HL-60 (cell line): ENCODE results near the gene PTMA.

Experiments
- DNase-seq, 2 experiments: peaks; one replicate each; pipeline ENCODE4 v3.0.0-alpha.2; 2010 to 2020; ENCODE audit warnings: low read depth in 1 of 2, low spot score in 1 of 2
- H3K27ac ChIP-seq: fragments of 250-450 bp; sonication (Bioruptor Pico); replicated peaks from 2 replicates; pipeline ENCODE4 v1.5.1; 2020; ENCODE audit warnings: mild to moderate bottlenecking, moderate library complexity
- H3K27me3 ChIP-seq: fragments of 250-450 bp; sonication (Bioruptor Pico); 2 replicates; pipeline ENCODE4 v1.5.1; 2021; ENCODE audit warnings: mild to moderate bottlenecking, moderate library complexity; ENCODE audit not compliant: insufficient read depth, poor library complexity, severe bottlenecking
- H3K4me3 ChIP-seq: replicated peaks from 2 replicates; pipeline ENCODE4 v1.5.1; 2011; ENCODE audit warnings: mild to moderate bottlenecking, control low read depth, low read length; ENCODE audit not compliant: insufficient read depth
- CTCF ChIP-seq: IDR thresholded peaks from one replicate; pipeline ENCODE4 v1.5.1; 2011; ENCODE audit warnings: low read length, control low read depth, inconsistent platforms; ENCODE audit not compliant: insufficient read depth
- GABPA ChIP-seq: IDR thresholded peaks from 2 replicates; pipeline ENCODE4 v1.6.1; 2012; ENCODE audit warnings: low read depth
- POLR2AphosphoS5 ChIP-seq: IDR thresholded peaks from 2 replicates; pipeline ENCODE4 v1.6.1; 2012; ENCODE audit warnings: low read depth
- REST ChIP-seq: IDR thresholded peaks from 2 replicates; pipeline ENCODE4 v1.6.1; 2012; ENCODE audit warnings: low read depth; ENCODE audit not compliant: insufficient replicate concordance
- SPI1 ChIP-seq: IDR thresholded peaks from 2 replicates; pipeline ENCODE4 v1.6.1; 2012; ENCODE audit warnings: low read depth, mild to moderate bottlenecking, borderline replicate concordance

PTMA gene

GRCh38 chr2:231693956-231694355, 14.4 kb upstream of the PTMA start:
- TF ChIP-seq POLR2AphosphoS5 (no peak), CTCF (no peak), SPI1 (no peak), GABPA (no peak), REST (no peak)
- Histone ChIP-seq H3K27me3 (no peaks in the 10 kb centered on the region), H3K4me3 (no peak overlapping the region), H3K27ac (no peak overlapping the region)
- no peak for DNase-seq

GRCh38 chr2:231696004-231696367, 12.3 kb upstream of the PTMA start:
- Histone ChIP-seq H3K27me3 (no peaks in the 10 kb centered on the region), H3K4me3 (no peak overlapping the region), H3K27ac (no peak overlapping the region)
- TF ChIP-seq SPI1, result no peak
- no peak for TF ChIP-seq GABPA
- no peak for TF ChIP-seq CTCF
- no peak for TF ChIP-seq REST
- TF ChIP-seq POLR2AphosphoS5, result no peak
- no peak for DNase-seq

GRCh38 chr2:231699006-231699405, 9.3 kb upstream of the PTMA start:
- no peak overlapping the region for H3K4me3 ChIP-seq
- no peak for DNase-seq
- H3K27ac ChIP-seq, result no peak overlapping the region
- H3K27me3 ChIP-seq, result no peaks in the 10 kb centered on the region
- TF ChIP-seq SPI1 (no peak), CTCF (no peak), REST (no peak), GABPA (no peak), POLR2AphosphoS5 (no peak)
